Panc1 (cell line): ENCODE data around the gene LNPEP.

Experiments used
- POLR2AphosphoS5 ChIP-seq: IDR thresholded peaks from 2 replicates; pipeline ENCODE4 v1.6.1; 2012; ENCODE audit warnings: mild to moderate bottlenecking, low read depth, low read length, moderate library complexity
- TF ChIP-seq, protein P1 (sequence below): fragments of 450-650 bp; IDR thresholded peaks from 2 replicates; pipeline ENCODE4 v1.5.1; 2017; ENCODE audit warnings: mild to moderate bottlenecking

DNA sequence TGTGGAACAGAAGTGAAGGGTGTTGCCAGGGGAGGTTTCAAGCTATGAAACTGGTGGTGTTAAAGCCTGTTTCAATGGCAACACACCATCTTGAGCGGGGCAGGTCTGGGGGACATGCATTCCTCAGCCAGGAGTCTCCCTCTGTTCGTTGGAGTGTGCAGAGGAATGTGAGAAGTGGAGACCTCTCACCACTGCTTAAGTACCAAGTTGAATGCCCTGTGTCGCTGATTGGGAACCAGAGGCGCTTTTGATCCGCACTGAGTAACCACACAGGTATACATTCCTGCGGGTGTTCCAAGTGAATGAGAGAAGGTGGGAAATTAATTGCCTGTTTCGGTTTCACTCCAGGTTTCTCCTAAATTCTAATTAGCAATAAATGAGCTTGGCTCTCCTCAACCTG, 107.1 kb downstream of the LNPEP start:
- TF ChIP-seq, protein P1, sequence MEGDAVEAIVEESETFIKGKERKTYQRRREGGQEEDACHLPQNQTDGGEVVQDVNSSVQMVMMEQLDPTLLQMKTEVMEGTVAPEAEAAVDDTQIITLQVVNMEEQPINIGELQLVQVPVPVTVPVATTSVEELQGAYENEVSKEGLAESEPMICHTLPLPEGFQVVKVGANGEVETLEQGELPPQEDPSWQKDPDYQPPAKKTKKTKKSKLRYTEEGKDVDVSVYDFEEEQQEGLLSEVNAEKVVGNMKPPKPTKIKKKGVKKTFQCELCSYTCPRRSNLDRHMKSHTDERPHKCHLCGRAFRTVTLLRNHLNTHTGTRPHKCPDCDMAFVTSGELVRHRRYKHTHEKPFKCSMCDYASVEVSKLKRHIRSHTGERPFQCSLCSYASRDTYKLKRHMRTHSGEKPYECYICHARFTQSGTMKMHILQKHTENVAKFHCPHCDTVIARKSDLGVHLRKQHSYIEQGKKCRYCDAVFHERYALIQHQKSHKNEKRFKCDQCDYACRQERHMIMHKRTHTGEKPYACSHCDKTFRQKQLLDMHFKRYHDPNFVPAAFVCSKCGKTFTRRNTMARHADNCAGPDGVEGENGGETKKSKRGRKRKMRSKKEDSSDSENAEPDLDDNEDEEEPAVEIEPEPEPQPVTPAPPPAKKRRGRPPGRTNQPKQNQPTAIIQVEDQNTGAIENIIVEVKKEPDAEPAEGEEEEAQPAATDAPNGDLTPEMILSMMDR, result no peak
- TF ChIP-seq POLR2AphosphoS5, result no peak
